Stimulated activated CD4-positive, alpha-beta T cell treated with anti-CD3 and anti-CD28 coated beads, Interleukin-12 subunit alpha, Interleukin-12 subunit beta, amount 100 ng/mL, for 48 hours (primary cell): ENCODE results near the gene ATP6V0A4.

ENCODE experiments used
- DNase-seq, 3 donors: peaks; one replicate each; pipeline ENCODE4 v3.0.0-alpha.2; 2020; ENCODE audit warnings: low read depth in 2 of 3, low spot score in 1 of 3

The ATP6V0A4 gene

GRCh38 chr7:138663725-138664710, 134.0 kb downstream of the ATP6V0A4 start:
- DNase-seq, result no peak

GRCh38 chr7:138662991-138663320, 135.0 kb downstream of the ATP6V0A4 start:
- no peak for DNase-seq

GRCh38 chr7:138662076-138662990, 135.7 kb downstream of the ATP6V0A4 start:
- no peak for DNase-seq

- DNase-seq, result no peak
Observed at GRCh38 chr7:138661069-138661635, 136.8 kb downstream of the ATP6V0A4 start.

GRCh38 chr7:138658889-138659288, 139.1 kb downstream of the ATP6V0A4 start:
- no peak for DNase-seq

GRCh38 chr7:138657854-138658386, 140.1 kb downstream of the ATP6V0A4 start:
- no peak for DNase-seq

- DNase-seq, result no peak
Observed at GRCh38 chr7:138656952-138657351, 141.0 kb downstream of the ATP6V0A4 start.
